Natural killer cell (primary cell): ENCODE measurements around the gene SLC5A12. TPM values are rescaled to one million over a fixed set of nuclear protein-coding genes. Genes with fewer than 3 reads are reported as not detected.

ENCODE experiments used
- ATAC-seq, 3 donors: fragments of 150-1000 bp in 2 of 3; fragments of 200-7000 bp in 1 of 3; cut with Tn5 transposase; 1 replicate in 1 of 3; 2 replicates in 2 of 3; pipeline ENCODE4 v1.10.0; 2021; ENCODE audit warnings: mild to moderate bottlenecking in 2 of 3, moderate library complexity in 2 of 3
- DNase-seq, 2 donors: peaks; one replicate each; pipeline versions ENCODE4 v3.0.0 to v3.0.0-alpha.2; 2013 to 2021; ENCODE audit warnings: mixed read lengths in 1 of 2
- H3K27ac ChIP-seq: one replicate; pipeline ENCODE4 v1.5.1; 2013; ENCODE audit warnings: mild to moderate bottlenecking, low read length
- H3K27me3 ChIP-seq: one replicate; pipeline ENCODE4 v1.6.1; 2013; ENCODE audit warnings: low read length; ENCODE audit not compliant: control insufficient read depth, insufficient read depth
- H3K36me3 ChIP-seq: one replicate; pipeline ENCODE4 v1.6.1; 2013; ENCODE audit warnings: low read length; ENCODE audit not compliant: control insufficient read depth, insufficient read depth
- H3K4me1 ChIP-seq: one replicate; pipeline ENCODE4 v1.6.1; 2013; ENCODE audit warnings: low read length; ENCODE audit not compliant: control insufficient read depth, insufficient read depth
- H3K4me3 ChIP-seq: one replicate; pipeline ENCODE4 v1.5.1; 2013; ENCODE audit warnings: low read length
- H3K9me3 ChIP-seq: one replicate; pipeline ENCODE4 v1.6.1; 2013; ENCODE audit warnings: low read length; ENCODE audit not compliant: control insufficient read depth, insufficient read depth
- H3K27ac Mint-ChIP-seq, 2 donors: one replicate each; pipeline ENCODE4 v1.8.0; 2022; ENCODE audit warnings: mild to moderate bottlenecking in 2 of 2, mixed read lengths in 2 of 2, moderate library complexity in 1 of 2
- H3K27me3 Mint-ChIP-seq, 2 donors: one replicate each; pipeline ENCODE4 v1.8.0; 2022; ENCODE audit warnings: low read depth in 2 of 2, mixed read lengths in 2 of 2
- H3K36me3 Mint-ChIP-seq: one replicate; pipeline ENCODE4 v1.8.0; 2022; ENCODE audit warnings: mixed read lengths
- H3K4me1 Mint-ChIP-seq, 2 donors: one replicate each; pipeline ENCODE4 v1.8.0; 2022; ENCODE audit warnings: mixed read lengths in 2 of 2
- H3K4me3 Mint-ChIP-seq: one replicate; pipeline ENCODE4 v1.8.0; 2022; ENCODE audit warnings: mild to moderate bottlenecking, moderate library complexity, mixed read lengths
- H3K9me3 Mint-ChIP-seq, 2 donors: one replicate each; pipeline ENCODE4 v1.8.0; 2022; ENCODE audit warnings: mixed read lengths in 2 of 2
- CTCF ChIP-seq: fragments of 200-600 bp; IDR thresholded peaks from one replicate; pipeline ENCODE4 v1.8.0; 2022; ENCODE audit warnings: antibody characterized with exemption
- WGBS: methylation state at CpG from one replicate; pipeline ENCODE4 v1.1.7; 2013; ENCODE audit warnings: missing lambda C conversion rate; ENCODE audit not compliant: insufficient coverage; 5-methylcytosine and 5-hydroxymethylcytosine counted together
- intact Hi-C: fragments of 100-400 bp; cut with micrococcal nuclease; formaldehyde crosslinking; loops from one replicate; pipeline ENCODE4 v1.14.2; 2022
- total RNA-seq, 4 donors: library from RNA; stranded (reverse); fragments of 120-200 nt in 1 of 4; gene quantifications; one replicate each; pipeline versions ENCODE4 v1.2.3 to v1.2.4, GENCODE V29; 2013 to 2022

The SLC5A12 gene
- total RNA-seq, 3 donors from 2014 or later (not counting 1 experiment from before 2014, with no cell fraction given): not detected

- DNase-seq: no peak
- H3K9me3 Mint-ChIP-seq: peaks cover 0 to 4% of the 10 kb centered on the region in 2 donors
- TF ChIP-seq CTCF: no peak
- intact Hi-C loops: no loop called here
- no peaks in the 10 kb centered on the region for H3K36me3 Mint-ChIP-seq
- no peak overlapping the region for H3K4me3 ChIP-seq
- H3K4me1 Mint-ChIP-seq: no peaks in the 10 kb centered on the region
- no CpG with 5 or more reads among the region's 1 CpG for WGBS
- H3K36me3 ChIP-seq: no peaks in the 10 kb centered on the region
- no peaks in the 10 kb centered on the region for H3K27me3 Mint-ChIP-seq
- H3K9me3 ChIP-seq: no peaks in the 10 kb centered on the region
- no peaks in the 10 kb centered on the region for H3K27me3 ChIP-seq
- no peak overlapping the region for H3K27ac Mint-ChIP-seq
- no peaks in the 10 kb centered on the region for H3K4me1 ChIP-seq
- ATAC-seq: no peak
- no peak overlapping the region for H3K4me3 Mint-ChIP-seq
- no peak overlapping the region for H3K27ac ChIP-seq
Observed at GRCh38 chr11:26757995-26758394, 36.1 kb upstream of the SLC5A12 start.

- H3K4me1 Mint-ChIP-seq: no peaks in the 10 kb centered on the region
- no peak for TF ChIP-seq CTCF
- Histone ChIP-seq H3K36me3 (no peaks in the 10 kb centered on the region), H3K4me1 (no peaks in the 10 kb centered on the region), H3K9me3 (no peaks in the 10 kb centered on the region), H3K4me3 (no peak overlapping the region), H3K27me3 (no peaks in the 10 kb centered on the region), H3K27ac (no peak overlapping the region)
- H3K36me3 Mint-ChIP-seq: no peaks in the 10 kb centered on the region
- no peak overlapping the region for H3K27ac Mint-ChIP-seq
- WGBS: 74% methylated on average over 4 of the region's 4 CpGs
- no peaks in the 10 kb centered on the region for H3K27me3 Mint-ChIP-seq
- H3K9me3 Mint-ChIP-seq: peaks cover 0 to 5% of the 10 kb centered on the region in 2 donors
- DNase-seq (no peak), ATAC-seq (no peak)
- intact Hi-C loops: no loop called here
- H3K4me3 Mint-ChIP-seq: no peak overlapping the region
Observed at GRCh38 chr11:26755762-26756161, 33.9 kb upstream of the SLC5A12 start.

DNA sequence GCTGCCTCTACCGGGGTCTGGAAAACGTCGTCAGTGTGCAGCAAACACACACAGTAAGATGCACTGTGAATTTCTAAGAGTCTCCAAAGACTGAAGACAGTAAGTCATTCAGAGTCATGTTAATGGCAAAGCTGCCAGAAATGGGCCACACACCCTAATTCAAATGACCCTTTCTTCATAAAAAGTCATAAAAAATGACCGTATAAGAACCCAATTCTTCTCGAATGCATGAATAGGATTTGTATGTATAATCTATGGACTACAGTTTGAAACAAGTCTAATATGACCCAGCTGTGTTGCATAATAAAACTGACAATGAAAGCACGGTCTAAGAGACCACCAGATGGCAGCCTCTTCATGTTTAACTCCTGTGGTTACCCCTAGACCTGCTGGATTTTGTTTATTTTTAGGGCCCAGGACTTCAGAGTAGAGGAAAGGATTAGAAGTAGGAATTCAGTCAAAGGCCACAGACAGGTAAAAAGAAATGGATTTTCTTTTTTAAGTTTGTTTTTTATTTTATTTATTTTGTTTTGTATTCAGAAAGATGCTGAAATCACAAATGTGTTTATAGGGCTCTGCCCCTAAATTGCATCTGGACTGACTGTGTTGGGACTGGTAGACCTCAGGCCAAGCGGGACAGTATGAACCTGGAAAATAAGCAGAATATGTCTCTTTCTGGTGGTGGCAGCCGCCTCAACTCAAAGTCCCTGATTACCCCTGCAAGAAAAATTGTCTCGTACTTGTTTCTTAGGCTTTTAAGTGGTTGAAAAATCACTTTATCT lies 32.1 kb upstream of the SLC5A12 start:
- DNase-seq: peak in 1 of 2 donors; percentile 3
- Mint-ChIP-seq H3K4me1 (no peaks in the 10 kb centered on the region), H3K4me3 (no peak overlapping the region), H3K27ac (no peak overlapping the region), H3K36me3 (no peaks in the 10 kb centered on the region), H3K9me3 (peaks cover 5% of the 10 kb centered on the region in 2 donors), H3K27me3 (no peaks in the 10 kb centered on the region)
- no peaks in the 10 kb centered on the region for H3K27me3 ChIP-seq
- intact Hi-C loops: no loop called here
- no peak overlapping the region for H3K27ac ChIP-seq
- no peaks in the 10 kb centered on the region for H3K4me1 ChIP-seq
- H3K36me3 ChIP-seq: no peaks in the 10 kb centered on the region
- 43% methylated on average over 9 of the region's 9 CpGs for WGBS
- H3K9me3 ChIP-seq: no peaks in the 10 kb centered on the region
- H3K4me3 ChIP-seq: no peak overlapping the region
- TF ChIP-seq CTCF: no peak
- ATAC-seq: no peak

DNA sequence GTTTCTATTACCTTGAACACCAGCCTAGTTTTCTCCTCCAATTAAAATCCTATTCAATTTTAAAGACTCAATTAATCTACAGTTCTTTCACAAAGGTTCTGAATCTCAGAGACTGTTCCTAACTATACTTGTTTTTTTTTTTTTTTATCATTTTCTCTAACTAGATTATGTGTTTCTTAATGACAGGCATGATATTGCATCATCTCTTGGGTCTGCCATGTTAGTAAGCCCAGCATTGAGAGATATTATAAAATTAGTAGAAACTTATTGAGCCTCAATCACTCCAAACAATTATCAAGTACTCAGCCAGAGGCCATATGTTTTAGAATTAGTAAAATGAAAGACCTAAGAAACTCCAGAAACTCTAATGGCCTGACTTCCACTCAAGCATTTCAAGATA lies 28.1 kb upstream of the SLC5A12 start:
- Histone ChIP-seq H3K9me3 (no peaks in the 10 kb centered on the region), H3K4me1 (no peaks in the 10 kb centered on the region), H3K36me3 (no peaks in the 10 kb centered on the region), H3K4me3 (no peak overlapping the region), H3K27me3 (no peaks in the 10 kb centered on the region), H3K27ac (no peak overlapping the region)
- peaks cover 5 to 8% of the 10 kb centered on the region in 2 donors for H3K9me3 Mint-ChIP-seq
- no peaks in the 10 kb centered on the region for H3K27me3 Mint-ChIP-seq
- no peaks in the 10 kb centered on the region for H3K36me3 Mint-ChIP-seq
- intact Hi-C loops: no loop called here
- DNase-seq (no peak), ATAC-seq (no peak)
- no peak overlapping the region for H3K27ac Mint-ChIP-seq
- no peak for TF ChIP-seq CTCF
- no peak overlapping the region for H3K4me3 Mint-ChIP-seq
- H3K4me1 Mint-ChIP-seq: no peaks in the 10 kb centered on the region
